GM18907 (cell line): ENCODE results near the gene PNPLA7.
"Not testable (repeated sequence)": the region's sequence is repeated elsewhere in the genome, so short reads cannot be mapped to it uniquely, and the experiment has no call there.

Experiments
- ATAC-seq: cut with Tn5 transposase; IDR thresholded peaks from one replicate; pipeline ENCODE4 v1.9.1; 2021; ENCODE audit warnings: mild to moderate bottlenecking, moderate library complexity; ENCODE audit not compliant: unreplicated experiment

The PNPLA7 gene

DNA sequence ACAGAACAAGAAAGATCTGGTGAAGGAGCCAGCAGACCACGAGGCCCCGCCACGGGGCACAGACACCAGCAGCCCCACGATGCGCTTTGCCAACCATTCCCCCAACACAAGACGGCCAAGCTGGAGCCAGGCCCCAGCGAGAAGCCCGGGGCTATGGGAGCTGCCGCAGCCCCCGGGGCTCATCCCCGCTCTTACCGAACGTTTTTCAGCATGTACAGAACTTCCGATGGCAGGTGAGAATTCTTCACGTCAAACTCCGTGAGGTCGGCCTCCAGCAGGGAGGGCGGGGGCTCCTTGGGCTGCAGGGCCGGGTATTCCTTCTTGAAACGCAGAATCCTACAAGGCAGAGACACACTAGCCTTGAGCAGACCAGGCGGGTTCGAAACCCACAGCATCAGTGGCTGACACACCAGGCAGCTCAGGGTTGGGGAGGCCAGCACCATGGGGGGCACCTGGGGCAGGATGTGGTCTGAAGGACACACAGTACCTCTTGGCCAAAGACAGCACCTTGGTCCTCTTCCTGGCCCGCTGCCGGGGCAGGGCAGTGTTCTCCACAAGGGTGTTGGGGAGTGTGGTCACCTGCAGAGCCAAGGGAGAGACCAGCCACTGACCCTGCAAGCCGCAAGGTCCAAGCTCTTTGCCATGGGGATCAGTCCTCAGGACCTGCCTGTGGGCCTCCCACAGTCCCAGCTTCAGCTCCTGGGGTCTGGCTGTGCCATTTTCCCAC lies 6.8 kb downstream of the PNPLA7 start:
- ATAC-seq, result no peak

- no peak for ATAC-seq
Observed at GRCh38 chr9:137542486-137542885, 7.7 kb downstream of the PNPLA7 start.

DNA sequence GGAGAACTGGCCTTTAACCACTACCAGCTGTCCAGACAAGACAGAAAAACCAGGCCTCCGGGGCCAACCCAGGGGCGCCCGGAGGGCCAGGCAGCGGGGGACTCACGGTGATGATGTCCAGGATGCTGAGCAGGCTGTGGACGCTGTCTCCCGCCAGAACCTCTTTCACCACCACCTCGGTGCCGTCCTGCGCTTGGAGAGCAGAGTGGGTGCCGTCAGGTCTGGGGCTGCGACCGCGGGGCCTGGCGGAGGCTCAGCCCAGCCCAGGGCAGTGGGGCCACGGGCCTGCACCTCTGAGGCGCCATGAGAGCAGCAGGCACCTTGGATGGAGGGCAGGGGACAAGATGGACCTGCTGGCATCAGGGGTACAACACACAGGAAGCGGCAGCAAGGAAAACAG lies 9.7 kb downstream of the PNPLA7 start:
- no peak for ATAC-seq

DNA sequence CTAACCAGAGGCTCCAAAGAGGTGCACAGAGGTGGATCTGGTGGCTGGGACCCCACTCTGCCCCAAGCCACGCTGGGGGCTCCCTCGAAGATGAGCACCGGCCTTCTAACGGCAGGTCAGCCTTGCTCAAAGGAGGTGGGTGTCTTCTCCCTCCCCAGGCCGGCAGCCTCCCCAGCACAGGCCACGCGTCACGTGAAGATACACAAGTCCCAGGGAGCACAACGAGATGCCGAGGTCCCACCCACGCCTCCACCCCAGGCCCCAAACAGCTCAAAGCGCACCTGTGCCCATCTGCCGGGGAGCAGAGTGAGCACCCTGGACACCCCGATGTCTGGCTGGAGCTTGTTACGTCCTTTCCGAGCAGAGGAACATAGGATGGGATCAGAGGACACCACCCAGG lies 12.1 kb downstream of the PNPLA7 start:
- ATAC-seq, result no peak

- ATAC-seq, result not testable (repeated sequence)
Observed at GRCh38 chr9:137536594-137537131, 13.5 kb downstream of the PNPLA7 start.

- no peak for ATAC-seq
Observed at GRCh38 chr9:137535120-137535428, 15.1 kb downstream of the PNPLA7 start.

- no peak for ATAC-seq
Observed at GRCh38 chr9:137534256-137535119, 15.7 kb downstream of the PNPLA7 start.

- ATAC-seq, result not testable (repeated sequence)
Observed at GRCh38 chr9:137532891-137533468, 17.2 kb downstream of the PNPLA7 start.

GRCh38 chr9:137531099-137531765 lies 19.0 kb downstream of the PNPLA7 start:
- ATAC-seq, result no peak

DNA sequence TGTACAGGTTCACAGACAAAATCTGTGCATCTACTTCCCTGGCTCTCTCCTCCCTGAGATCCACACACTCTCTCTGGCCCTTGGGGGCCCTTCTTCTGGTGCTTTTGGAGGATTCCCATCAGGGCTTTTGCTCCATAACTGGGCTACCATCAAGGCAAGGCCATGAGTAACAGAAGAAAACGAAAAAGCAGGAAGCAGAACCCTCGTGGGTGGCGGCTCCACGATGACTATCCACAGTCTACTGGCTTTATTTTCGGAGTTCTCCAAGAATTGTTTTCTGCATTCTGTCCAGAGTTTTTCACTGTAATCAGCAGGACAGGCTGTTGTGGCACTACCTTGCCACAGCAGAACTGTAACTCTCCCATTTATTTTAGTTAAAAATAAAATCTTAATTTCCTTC lies 19.9 kb downstream of the PNPLA7 start:
- ATAC-seq, result no peak

- no peak for ATAC-seq
Observed at GRCh38 chr9:137524981-137525317, 25.3 kb downstream of the PNPLA7 start.

DNA sequence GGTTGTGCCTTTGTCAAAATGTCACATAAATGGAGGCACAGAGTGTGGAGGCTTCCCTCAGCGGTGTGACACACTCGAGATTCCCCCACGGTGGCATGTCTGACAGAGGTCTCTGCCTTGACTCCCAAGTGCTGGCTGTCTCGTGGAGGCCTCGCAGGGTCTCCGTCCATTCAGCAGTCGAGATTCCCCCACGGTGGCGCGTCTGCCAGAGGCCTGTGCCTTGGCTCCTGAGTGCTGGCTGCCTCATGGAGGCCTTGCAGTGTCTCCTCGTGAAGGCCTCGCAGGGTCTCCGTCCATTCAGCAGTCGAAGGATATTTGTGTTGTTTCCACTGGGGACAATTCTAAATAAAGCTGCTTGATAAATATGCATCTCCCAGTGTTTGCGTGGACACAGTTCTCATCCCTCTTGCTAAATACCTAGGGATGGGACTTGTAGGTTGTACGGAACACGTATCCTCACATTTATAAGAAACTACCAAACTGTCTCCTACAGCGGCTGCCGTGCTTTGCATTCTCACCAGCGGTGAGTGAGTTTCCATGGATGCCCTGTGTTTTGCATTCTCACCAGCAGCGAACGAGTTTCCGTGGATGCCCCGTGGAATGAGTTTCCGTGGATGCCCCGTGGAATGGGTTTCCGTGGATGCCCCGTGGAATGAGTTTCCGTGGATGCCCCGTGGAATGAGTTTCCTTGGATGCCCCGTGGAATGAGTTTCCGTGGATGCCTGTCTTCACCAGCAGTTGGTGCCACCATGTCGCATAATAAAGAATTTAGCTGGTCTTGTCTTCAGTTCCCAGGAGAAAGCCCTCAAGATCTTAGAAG lies 25.8 kb downstream of the PNPLA7 start:
- no peak for ATAC-seq

GRCh38 chr9:137522746-137523455 lies 27.3 kb downstream of the PNPLA7 start:
- ATAC-seq, result no peak

GRCh38 chr9:137521405-137521985 lies 28.7 kb downstream of the PNPLA7 start:
- ATAC-seq, result no peak

- no peak for ATAC-seq
Observed at GRCh38 chr9:137520614-137521404, 29.4 kb downstream of the PNPLA7 start.

GRCh38 chr9:137519553-137519952 lies 30.6 kb downstream of the PNPLA7 start:
- no peak for ATAC-seq

DNA sequence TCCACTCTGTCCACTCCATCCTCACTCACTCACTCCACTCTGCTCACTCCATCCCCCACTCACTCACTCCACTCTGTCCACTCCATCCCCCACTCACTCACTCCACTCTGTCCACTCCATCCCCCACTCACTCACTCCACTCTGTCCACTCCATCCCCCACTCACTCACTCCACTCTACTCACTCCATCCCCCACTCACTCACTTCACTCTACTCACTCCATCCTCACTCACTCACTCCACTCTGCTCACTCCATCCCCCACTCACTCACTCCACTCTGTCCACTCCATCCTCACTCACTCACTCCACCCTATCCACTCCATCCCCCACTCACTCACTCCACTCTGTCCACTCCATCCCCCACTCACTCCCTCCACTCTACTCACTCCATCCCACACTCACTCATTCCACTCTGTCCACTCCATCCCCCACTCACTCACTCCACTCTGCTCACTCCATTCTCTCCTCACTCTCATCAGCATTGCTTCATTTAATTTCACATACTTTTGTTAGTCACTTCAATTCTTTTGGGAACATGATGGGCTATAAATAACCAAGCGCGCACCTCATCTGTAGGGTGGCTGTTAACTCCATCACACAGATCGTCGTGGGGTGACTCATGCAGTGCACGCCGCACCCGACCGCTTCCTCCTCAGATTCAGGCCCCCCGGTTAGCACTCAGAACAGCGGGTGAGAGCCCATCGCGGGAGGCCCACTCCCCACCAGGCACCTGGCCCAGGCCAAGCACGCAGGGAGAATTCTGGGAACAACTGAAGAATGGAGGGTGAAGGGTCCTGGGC lies 31.3 kb downstream of the PNPLA7 start:
- not testable (repeated sequence) for ATAC-seq
